Hepatocyte (in vitro differentiated cells): ENCODE results near the gene SH3RF3.

ENCODE experiments used
- EZH2 ChIP-seq: fragments of 200-600 bp; sonication (generic); IDR thresholded peaks from 2 replicates; pipeline ENCODE4 v1.6.1; 2016; ENCODE audit warnings: antibody characterized with exemption, mild to moderate bottlenecking, borderline replicate concordance
- EZH2phosphoT487 ChIP-seq: fragments of 200-600 bp; sonication (generic); IDR thresholded peaks from one replicate; pipeline ENCODE4 v1.6.1; 2018; ENCODE audit warnings: antibody characterized with exemption, mild to moderate bottlenecking, low read depth, moderate library complexity; ENCODE audit not compliant: unreplicated experiment, severe bottlenecking
- TF ChIP-seq, protein P1 (sequence below): fragments of 200-600 bp; sonication (generic); IDR thresholded peaks from 2 replicates; pipeline ENCODE4 v1.5.1; 2016; ENCODE audit warnings: antibody characterized with exemption, mild to moderate bottlenecking; ENCODE audit not compliant: poor library complexity

DNA sequence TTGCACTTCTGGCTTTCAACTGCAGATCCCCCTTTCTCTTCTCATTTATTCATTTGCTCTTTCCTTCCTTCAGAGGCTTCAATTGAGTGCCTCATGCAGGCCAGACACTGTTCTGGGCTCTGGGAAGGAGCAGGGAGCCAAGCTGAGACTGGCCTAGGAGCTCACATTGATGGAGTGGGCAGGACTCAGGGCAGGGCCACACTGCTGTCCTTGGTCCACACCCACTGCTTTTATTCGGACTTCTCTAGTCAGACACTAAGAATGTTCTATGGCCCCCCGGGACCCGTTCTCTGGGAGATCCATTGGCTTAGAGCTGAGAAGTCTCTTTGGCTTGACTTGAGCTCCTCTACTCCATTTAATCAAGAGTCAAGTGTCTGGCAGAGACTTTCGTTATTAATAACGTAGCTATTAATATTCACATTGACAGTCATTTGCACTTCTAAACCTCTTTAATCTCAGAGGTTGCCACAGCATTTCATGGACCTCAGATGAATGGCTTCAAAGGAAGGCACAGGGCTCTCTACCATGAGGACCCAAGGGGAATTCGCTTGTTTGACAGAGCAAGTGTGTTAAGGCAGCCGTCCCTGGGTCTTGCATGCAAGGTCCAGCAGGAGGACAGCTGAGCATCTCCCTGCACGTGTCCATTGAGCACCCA, 20.1 kb downstream of the SH3RF3 start:
- TF ChIP-seq, protein P1, sequence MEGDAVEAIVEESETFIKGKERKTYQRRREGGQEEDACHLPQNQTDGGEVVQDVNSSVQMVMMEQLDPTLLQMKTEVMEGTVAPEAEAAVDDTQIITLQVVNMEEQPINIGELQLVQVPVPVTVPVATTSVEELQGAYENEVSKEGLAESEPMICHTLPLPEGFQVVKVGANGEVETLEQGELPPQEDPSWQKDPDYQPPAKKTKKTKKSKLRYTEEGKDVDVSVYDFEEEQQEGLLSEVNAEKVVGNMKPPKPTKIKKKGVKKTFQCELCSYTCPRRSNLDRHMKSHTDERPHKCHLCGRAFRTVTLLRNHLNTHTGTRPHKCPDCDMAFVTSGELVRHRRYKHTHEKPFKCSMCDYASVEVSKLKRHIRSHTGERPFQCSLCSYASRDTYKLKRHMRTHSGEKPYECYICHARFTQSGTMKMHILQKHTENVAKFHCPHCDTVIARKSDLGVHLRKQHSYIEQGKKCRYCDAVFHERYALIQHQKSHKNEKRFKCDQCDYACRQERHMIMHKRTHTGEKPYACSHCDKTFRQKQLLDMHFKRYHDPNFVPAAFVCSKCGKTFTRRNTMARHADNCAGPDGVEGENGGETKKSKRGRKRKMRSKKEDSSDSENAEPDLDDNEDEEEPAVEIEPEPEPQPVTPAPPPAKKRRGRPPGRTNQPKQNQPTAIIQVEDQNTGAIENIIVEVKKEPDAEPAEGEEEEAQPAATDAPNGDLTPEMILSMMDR, result no peak
- TF ChIP-seq EZH2 (no peak), EZH2phosphoT487 (no peak)
